Measurements from ENCODE around the gene SRSF5. TPM values are rescaled to one million over a fixed set of nuclear protein-coding genes. Genes with fewer than 3 reads are reported as not detected.

The SRSF5 gene
- polyA plus RNA-seq, 3 donors: 410 to 554 (median 502) TPM

DNA sequence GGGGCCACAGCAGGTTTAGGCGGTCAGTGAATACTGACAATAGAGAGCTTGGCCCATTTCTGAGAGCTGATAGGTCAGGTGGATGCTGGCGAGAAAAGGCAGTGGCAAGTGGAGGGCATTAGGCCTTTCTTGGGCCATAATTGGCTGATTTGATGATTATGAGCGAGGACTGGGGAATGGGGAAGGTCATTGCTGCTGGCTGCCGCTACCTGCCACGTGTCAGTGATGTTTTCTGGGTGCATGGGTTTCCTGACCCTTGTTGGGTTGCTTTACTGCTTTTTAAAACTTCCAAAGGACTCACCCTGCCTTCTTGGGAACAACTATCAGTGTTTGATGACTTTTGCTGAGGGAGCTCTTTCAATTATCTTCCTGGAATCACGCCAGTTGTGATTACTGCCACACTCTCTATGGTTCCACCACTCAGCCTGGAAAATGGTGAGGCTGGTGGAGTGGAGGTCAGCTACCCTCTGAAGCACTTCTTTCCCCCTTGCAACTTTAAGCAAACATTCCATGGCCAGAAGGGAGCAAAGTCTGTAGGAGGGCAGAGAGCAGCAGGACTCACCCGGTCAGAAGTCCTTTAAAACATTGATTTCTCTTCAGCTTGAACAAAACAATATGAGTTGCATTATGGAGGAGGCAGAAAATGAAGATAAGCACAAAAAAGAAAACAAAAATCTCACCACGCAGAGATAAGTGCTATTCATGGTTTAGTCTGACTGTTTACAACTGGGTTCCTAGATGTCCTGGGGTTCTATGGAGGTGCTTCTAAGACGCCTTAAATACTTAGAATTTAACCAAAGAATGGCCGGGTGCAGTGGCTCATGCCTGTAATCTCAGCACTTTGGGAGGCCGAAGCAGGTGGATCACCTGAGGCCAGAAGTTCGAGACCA lies 42.2 kb downstream of the SRSF5 start:
- H4K20me1 ChIP-seq (ENCODE audit: insufficient read depth, low read length): no peaks in the 10 kb centered on the region
- Mint-ChIP-seq H3K36me3 (no peaks in the 10 kb centered on the region), H3K27ac (no peak overlapping the region), H3K27me3 (ENCODE audit: low read depth in 3 of 3) (peaks cover 5 to 7% (median 7%) of the 10 kb centered on the region in 3 donors), H3K4me1 (no peaks in the 10 kb centered on the region), H3K9me3 (peaks cover 0 to 1% (median 0%) of the 10 kb centered on the region in 7 donors), H3K4me3 (no peak overlapping the region)
- no peaks in the 10 kb centered on the region for H3K36me3 ChIP-seq (replicated peaks in 1 of 2; ENCODE audit: control insufficient read depth in 1 of 2, insufficient read depth in 2 of 2, low read length in 2 of 2)
- H3K9me3 ChIP-seq (replicated peaks in 1 of 2; ENCODE audit: control insufficient read depth in 1 of 2, insufficient read depth in 1 of 2, low read length in 2 of 2): no peaks in the 10 kb centered on the region
- no peaks in the 10 kb centered on the region for H3K27me3 ChIP-seq (ENCODE audit: control insufficient read depth in 2 of 2, insufficient read depth in 2 of 2, low read length in 2 of 2)
- no peak overlapping the region for H3K4me2 ChIP-seq (replicated peaks; ENCODE audit: extremely low read depth, low read length, poor library complexity, severe bottlenecking)
- intact Hi-C loops (cut with micrococcal nuclease): no loop called here
- TF ChIP-seq, protein P1, sequence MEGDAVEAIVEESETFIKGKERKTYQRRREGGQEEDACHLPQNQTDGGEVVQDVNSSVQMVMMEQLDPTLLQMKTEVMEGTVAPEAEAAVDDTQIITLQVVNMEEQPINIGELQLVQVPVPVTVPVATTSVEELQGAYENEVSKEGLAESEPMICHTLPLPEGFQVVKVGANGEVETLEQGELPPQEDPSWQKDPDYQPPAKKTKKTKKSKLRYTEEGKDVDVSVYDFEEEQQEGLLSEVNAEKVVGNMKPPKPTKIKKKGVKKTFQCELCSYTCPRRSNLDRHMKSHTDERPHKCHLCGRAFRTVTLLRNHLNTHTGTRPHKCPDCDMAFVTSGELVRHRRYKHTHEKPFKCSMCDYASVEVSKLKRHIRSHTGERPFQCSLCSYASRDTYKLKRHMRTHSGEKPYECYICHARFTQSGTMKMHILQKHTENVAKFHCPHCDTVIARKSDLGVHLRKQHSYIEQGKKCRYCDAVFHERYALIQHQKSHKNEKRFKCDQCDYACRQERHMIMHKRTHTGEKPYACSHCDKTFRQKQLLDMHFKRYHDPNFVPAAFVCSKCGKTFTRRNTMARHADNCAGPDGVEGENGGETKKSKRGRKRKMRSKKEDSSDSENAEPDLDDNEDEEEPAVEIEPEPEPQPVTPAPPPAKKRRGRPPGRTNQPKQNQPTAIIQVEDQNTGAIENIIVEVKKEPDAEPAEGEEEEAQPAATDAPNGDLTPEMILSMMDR (IDR thresholded peaks at IDR 0.05): no peak
- no peak overlapping the region for H2AFZ ChIP-seq (ENCODE audit: insufficient read depth, low read depth, low read length, poor library complexity, severe bottlenecking)
- no peaks in the 10 kb centered on the region for H3K79me2 ChIP-seq (ENCODE audit: insufficient read depth, low read length)
- no peak overlapping the region for H3K9ac ChIP-seq (ENCODE audit: insufficient read depth, low read length, poor library complexity, severe bottlenecking)
- no peak overlapping the region for H3K4me3 ChIP-seq (replicated peaks in 1 of 3; ENCODE audit: low read depth in 2 of 3, low read length in 3 of 3)
- 90% methylated on average over 5 of the region's 12 CpGs for WGBS (ENCODE audit: insufficient coverage)
- H3K27ac ChIP-seq (ENCODE audit: low read depth in 1 of 2, low read length in 2 of 2): no peak overlapping the region
- H3K4me1 ChIP-seq (ENCODE audit: control insufficient read depth in 1 of 2, insufficient read depth in 2 of 2, low read length in 2 of 2): no peaks in the 10 kb centered on the region
- no peak for DNase-seq

DNA sequence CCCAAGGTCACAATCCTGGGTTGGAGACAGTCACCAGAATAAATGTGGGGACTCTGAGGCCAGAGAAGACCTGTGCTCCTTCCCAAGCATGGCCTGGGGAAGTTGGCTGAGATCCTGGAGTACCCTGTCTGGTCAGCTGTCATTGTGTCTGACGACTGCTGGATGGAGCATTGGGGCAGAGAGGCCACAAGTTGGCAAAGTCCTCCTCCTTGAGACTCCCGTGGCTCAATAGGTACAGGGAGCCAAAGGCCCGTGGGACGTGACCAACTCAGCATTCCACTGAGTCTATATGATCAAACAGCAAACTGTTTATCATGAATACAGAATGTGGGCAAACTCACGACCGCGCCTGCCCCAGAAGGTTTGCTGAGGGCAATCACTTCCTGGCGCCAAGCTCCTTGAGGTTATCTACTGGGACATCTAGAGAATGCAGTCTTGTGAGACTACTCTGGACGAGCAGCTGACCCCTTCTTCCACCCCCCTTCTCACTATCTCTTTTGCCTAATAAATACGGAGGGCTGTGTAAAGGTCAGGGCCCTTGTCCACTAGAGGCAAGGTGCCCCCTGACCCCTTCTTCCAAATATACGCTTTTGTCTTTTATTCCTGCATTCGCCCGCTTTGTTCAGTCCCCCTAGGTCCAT lies 44.4 kb downstream of the SRSF5 start:
- Mint-ChIP-seq H3K36me3 (no peaks in the 10 kb centered on the region), H3K4me3 (no peak overlapping the region), H3K27ac (no peak overlapping the region), H3K27me3 (ENCODE audit: low read depth in 3 of 3) (peaks cover 5 to 7% (median 6%) of the 10 kb centered on the region in 3 donors), H3K4me1 (no peaks in the 10 kb centered on the region), H3K9me3 (peaks cover 0 to 1% (median 0%) of the 10 kb centered on the region in 7 donors)
- H3K27me3 ChIP-seq (ENCODE audit: control insufficient read depth in 2 of 2, insufficient read depth in 2 of 2, low read length in 2 of 2): no peaks in the 10 kb centered on the region
- no peak for DNase-seq
- H4K20me1 ChIP-seq (ENCODE audit: insufficient read depth, low read length): no peaks in the 10 kb centered on the region
- intact Hi-C loops (cut with micrococcal nuclease): loop anchor here in 1 of 2 donors (10.0 kb wide), 1 partner anchor 1003 kb away; no protein-coding TSS in a partner anchor
- no peak overlapping the region for H3K9ac ChIP-seq (ENCODE audit: insufficient read depth, low read length, poor library complexity, severe bottlenecking)
- no peak overlapping the region for H3K4me2 ChIP-seq (replicated peaks; ENCODE audit: extremely low read depth, low read length, poor library complexity, severe bottlenecking)
- H3K79me2 ChIP-seq (ENCODE audit: insufficient read depth, low read length): no peaks in the 10 kb centered on the region
- no peaks in the 10 kb centered on the region for H3K36me3 ChIP-seq (replicated peaks in 1 of 2; ENCODE audit: control insufficient read depth in 1 of 2, insufficient read depth in 2 of 2, low read length in 2 of 2)
- TF ChIP-seq, protein P1 (IDR thresholded peaks at IDR 0.05): no peak
- no peaks in the 10 kb centered on the region for H3K9me3 ChIP-seq (replicated peaks in 1 of 2; ENCODE audit: control insufficient read depth in 1 of 2, insufficient read depth in 1 of 2, low read length in 2 of 2)
- H3K4me3 ChIP-seq (replicated peaks in 1 of 3; ENCODE audit: low read depth in 2 of 3, low read length in 3 of 3): no peak overlapping the region
- 84% methylated on average over 11 of the region's 13 CpGs for WGBS (ENCODE audit: insufficient coverage)
- H2AFZ ChIP-seq (ENCODE audit: insufficient read depth, low read depth, low read length, poor library complexity, severe bottlenecking): no peak overlapping the region
- H3K27ac ChIP-seq (ENCODE audit: low read depth in 1 of 2, low read length in 2 of 2): no peak overlapping the region
- no peaks in the 10 kb centered on the region for H3K4me1 ChIP-seq (ENCODE audit: control insufficient read depth in 1 of 2, insufficient read depth in 2 of 2, low read length in 2 of 2)

Data from CD14-positive monocyte (primary cell).